ENCODE results near the gene G3BP2.

DNA sequence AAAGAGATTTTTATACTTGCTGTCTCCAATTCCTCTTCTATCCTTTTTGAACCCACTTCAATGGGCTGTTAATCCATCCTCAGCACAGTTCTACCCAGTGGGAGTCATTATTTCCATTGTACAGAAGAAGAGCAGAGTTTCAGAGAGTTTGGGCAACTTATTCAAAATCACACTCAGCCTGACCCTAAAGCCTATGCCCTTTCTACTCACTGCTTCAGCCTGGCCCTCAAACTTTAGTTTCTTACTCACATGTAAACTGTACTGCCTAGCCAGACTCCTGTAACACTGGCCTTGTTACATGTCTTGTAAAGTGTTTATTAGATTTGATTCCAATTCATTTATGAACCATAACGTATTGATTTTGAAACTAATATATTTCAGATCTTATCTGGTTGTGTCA is 26.1 kb upstream of the G3BP2 start:
- TF ChIP-seq, protein P1, sequence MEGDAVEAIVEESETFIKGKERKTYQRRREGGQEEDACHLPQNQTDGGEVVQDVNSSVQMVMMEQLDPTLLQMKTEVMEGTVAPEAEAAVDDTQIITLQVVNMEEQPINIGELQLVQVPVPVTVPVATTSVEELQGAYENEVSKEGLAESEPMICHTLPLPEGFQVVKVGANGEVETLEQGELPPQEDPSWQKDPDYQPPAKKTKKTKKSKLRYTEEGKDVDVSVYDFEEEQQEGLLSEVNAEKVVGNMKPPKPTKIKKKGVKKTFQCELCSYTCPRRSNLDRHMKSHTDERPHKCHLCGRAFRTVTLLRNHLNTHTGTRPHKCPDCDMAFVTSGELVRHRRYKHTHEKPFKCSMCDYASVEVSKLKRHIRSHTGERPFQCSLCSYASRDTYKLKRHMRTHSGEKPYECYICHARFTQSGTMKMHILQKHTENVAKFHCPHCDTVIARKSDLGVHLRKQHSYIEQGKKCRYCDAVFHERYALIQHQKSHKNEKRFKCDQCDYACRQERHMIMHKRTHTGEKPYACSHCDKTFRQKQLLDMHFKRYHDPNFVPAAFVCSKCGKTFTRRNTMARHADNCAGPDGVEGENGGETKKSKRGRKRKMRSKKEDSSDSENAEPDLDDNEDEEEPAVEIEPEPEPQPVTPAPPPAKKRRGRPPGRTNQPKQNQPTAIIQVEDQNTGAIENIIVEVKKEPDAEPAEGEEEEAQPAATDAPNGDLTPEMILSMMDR (IDR thresholded peaks at IDR 0.05 in 2 of 3, conservative IDR thresholded peaks at IDR 0.05 in 1 of 3; ENCODE audit: control insufficient read depth in 2 of 3, extremely low read depth in 1 of 3, insufficient read depth in 1 of 3, low read depth in 3 of 3, low read length in 3 of 3) = no peak
- TF ChIP-seq HDAC6 (IDR thresholded peaks at IDR 0.05; ENCODE audit: unreplicated experiment) (no peak), YY1 (IDR thresholded peaks at IDR 0.05; ENCODE audit: low read depth, low read length) (no peak), EP300 (IDR thresholded peaks at IDR 0.05; ENCODE audit: borderline replicate concordance in 1 of 2, control insufficient read depth in 1 of 2, low read depth in 2 of 2, low read length in 2 of 2) (no peak), CBX5 (IDR thresholded peaks at IDR 0.05; ENCODE audit: low read depth) (no peak), SREBF2 (IDR thresholded peaks at IDR 0.05; ENCODE audit: low read length) (no peak), POLR2AphosphoS5 (IDR thresholded peaks at IDR 0.05; ENCODE audit: low read length) (no peak)
